Activated CD8-positive, alpha-beta memory T cell treated with anti-CD3 and anti-CD28 coated beads for 1 hour (primary cell): ENCODE measurements around the gene TTBK1.

Experiments used
- DNase-seq, 2 donors: peaks; one replicate each; pipeline ENCODE4 v3.0.0-alpha.2; 2020; ENCODE audit warnings: low read depth in 1 of 2; ENCODE audit errors: extremely low read depth in 1 of 2

Gene TTBK1

DNA sequence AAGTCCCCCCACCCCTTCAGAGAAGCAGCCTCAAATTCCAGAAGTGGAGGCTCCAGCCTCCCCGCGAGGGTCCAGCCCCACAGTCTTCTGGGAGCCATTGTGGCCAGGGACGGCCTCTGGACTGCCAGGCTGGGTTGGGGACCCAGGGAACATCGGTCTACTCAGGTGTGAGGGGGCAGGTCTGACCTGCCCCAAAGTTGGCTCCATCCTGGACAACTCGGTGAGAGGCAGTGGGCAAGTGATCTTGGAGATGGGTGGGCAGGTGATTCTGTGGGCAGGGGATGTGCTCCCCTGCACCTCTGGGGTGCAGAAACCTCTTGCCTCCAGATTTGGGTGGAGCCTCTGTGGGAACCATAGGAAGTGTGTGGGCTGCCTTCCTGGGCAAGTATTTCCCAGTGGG lies 42.6 kb downstream of the TTBK1 start:
- DNase-seq = no peak

- no peak for DNase-seq
Measured at GRCh38 chr6:43286456-43286979, 43.2 kb downstream of the TTBK1 start.

DNA sequence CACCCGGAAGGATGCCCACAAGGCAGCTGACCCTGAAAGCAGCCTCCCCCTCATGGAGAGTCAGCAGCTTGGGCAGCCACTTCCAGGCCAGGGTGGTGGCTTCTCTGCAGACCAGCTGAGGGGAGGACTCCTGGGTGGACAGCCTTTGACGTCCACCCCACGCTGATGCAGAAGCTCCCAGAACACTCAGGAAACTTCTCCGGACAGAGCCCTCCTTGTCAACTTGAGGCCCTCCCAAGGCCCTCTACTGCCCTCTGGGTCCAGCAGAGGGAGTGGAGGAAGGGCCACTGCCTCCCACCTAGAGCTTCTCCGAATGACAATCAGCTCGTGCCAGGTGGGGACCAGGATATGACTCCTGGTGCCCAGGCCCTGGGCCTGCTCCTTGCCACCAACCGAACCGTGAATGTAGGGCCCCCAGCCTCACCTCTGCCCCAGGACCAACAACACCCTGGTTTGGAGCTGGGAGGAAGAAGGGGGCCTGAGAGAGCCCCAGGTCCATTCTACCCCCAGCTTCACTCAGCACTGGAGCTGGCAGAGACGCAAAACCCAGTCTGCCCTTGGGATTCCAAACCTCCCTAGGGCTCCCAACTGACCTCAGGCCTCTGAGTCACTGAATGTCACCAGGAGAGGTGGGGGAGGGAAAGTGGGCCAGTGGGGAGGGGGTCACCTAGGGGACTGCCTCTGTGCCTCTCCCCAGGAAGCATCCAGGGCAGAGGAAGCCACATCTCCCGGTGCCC lies 43.9 kb downstream of the TTBK1 start:
- DNase-seq = no peak

DNA sequence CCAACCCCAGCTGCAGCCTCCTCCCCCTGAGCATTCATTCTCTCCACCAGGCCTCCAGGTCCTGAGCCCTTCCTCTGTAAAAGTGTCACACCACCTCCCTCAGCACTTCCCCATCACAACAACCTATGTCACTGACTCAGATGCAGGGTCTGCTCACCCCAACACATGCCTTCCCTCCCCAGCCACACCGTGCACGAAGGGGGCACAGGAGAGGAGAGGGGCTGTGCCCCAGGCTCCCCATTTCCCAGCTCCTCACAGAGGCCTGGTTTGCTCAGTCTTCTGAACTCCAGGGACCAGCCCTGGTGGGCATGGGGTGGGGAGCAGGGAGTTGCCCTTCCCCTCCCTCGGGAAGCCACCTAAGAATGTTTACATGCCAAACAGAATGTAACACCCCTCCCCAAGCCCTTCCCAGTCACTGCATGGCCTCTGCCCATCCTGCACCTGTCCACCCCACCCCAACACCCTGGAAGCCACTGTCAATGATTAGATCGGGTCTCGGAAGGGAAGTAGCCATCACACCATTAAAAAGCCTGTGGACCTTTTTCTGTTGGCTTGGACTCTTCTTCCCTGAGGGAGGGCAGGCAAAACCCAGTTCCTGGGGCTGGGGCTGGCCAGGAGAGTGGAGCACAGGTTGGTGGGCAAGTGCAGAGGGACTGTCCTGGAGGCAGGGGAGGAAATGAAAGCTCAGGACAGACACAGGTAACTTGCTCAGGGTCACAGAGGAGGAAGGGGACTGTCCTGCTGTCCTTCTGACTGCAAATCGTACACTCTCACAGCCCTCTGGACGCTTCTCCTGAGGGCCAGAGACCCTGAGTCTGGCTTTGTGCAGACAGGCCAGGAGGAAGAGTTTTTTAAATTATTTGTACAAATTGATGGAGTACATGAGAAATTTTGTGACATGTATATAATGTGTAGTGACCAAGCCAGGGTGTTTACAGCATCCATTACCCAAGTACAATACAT lies 44.7 kb downstream of the TTBK1 start:
- no peak for DNase-seq

DNA sequence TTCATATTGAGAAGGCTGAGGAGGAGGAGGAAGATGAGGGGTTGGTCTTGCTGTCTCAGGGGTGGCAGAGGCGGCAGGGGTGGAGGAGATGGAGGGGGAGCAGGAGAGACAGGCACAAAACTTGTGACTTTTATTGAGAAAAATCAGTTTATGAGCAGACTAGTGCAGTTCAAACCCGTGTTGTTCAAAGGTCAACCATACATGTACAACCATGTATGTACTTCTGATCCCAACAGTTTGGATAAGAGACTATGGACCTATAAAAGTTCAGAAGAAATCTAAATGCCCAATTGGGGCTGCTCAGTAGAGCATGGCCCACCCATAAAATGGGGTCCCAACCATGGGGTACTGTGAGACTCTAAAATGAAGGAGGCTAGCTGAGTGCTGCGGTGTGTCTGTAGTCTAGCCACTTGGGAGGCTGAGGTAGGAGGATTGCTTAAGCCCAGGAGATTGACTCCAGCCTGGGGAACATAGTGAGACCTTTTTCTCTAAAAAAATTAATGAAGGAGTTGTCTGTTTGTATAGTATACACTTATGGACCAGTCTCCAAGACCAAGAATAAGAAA lies 47.1 kb downstream of the TTBK1 start:
- no peak for DNase-seq

DNA sequence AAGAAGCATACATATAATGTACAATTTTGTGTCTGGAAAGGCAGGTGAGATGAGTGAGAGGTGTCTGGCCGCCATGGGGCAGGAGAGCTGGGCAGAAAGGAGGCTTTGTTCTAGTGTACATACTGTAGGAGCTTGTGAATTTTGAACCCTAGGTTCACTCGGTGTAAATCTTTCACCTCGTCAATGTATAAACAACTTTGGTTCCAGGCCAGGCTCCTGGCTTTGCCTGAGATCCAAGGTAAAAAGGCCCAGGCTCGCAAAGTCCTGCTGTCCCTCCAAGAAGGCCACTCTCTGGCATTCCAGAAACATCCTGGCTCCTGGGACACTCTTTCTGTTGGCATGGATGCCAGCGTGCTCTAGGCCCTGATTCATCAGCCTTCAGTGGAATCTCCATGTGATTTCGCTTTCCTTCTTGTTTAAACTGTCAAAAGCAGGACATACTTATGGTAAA lies 47.6 kb downstream of the TTBK1 start:
- no peak for DNase-seq

- no peak for DNase-seq
Measured at GRCh38 chr6:43291708-43292107, 48.4 kb downstream of the TTBK1 start.

GRCh38 chr6:43292341-43292740 lies 49.1 kb downstream of the TTBK1 start:
- no peak for DNase-seq

DNA sequence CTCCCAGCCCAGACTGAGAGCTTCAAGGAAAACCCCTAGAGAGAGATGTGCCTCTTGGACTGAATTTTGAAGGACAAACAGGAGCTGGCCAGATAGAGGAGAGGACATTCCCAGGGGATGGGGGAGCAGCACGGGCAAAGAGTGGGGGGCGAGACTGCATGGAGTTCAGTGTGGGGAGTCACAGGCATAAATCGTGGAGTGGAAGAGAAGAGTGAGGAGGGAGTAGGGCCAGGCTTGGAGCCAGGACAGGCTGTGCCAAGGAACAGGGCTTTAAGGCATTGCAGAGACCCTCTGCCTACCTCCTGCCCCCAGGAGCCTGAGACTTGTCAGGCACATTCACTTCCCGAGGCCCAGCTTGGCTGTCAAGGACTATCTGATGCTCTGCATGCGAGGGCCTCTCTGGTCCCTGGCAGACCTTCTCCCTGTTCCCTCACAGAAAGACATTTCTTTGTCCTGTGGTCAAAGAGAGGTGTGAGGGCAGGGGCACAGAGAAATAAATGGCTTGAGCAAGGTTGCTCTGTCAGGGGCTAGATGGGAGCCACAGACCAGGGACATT lies 49.6 kb downstream of the TTBK1 start:
- DNase-seq = no peak

DNA sequence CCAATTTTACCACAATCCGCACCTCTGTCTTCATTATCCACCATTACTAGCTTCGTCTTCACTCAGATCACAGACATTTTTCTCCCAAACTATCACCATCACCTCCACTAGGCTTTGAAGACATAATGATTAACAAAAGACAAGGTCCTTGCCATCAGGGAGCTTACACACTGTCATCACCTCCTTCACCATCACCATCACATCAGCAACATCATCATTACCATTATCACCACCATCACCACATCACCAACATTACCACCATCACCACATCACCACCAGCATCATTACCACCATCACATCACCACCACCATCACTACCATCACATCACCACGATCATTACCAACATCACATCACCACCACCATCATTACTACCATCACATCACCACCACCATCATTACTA lies 50.4 kb downstream of the TTBK1 start:
- no peak for DNase-seq

DNA sequence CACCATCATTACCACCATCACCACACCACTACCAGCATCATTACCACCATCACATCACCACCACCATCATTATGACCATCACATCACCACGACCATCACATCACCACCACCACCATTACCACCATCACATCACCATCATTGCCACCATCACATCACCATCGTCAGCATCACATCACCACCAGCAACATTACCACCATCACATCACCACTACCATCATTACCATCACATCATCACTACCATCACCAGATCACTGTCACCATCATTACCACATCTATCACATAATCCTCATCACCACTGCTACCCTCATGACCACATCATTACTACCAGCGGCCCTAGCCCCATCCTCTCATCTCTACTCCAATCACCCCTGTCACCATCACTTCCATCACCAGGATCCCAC lies 51.3 kb downstream of the TTBK1 start:
- DNase-seq = no peak

DNA sequence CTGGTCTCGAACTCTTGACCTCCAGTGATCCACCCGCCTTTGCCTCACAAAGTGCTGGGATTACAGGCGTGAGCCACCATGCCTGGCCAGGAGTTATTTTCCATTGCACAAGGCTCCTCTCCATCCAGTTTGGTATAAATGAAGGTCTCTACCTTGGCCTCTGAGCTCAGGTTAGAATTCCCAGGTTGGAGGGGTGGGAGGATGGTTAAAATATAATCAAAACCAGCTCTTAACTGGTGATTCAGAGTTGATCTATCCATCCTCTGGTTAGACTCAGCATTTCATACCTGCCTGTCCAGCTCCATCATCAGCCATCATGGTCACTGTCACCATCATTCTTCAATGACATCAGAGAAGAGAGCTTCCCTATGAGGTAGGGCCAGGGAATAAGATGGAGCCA lies 52.2 kb downstream of the TTBK1 start:
- DNase-seq = no peak

DNA sequence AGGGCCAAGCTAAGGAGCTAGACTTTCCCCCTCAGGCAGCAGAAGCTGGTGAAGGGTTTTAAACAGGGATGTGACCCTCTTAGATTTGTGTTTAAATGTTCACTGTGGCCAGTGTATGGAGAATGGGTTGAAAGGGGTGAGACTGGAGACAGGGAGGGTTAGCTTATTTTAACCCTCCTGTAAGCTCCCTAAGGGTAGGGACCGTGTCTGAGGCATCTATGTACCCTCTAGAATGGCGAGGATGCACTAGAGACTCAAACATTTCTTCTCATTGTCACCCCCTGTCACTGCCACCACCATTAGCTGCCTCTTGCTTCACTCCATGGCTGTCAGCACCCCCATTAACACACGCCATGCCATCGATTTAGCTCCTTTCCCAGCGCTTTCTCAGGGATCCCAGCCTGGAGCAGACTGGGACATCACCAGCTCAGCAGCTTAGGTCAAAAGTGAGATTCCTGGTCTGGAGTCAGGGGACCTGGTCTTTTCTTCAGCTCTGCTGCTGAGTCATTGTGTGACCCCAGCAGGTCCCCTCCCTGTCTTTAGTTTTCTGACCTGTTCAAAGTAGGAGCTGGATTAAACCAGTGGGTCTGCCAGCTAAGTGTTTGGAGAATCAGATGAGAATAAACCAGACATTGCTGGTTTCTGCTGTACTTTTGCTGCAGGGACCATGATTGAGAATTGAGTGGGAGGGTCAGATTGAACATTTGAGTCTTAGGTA lies 53.7 kb downstream of the TTBK1 start:
- no peak for DNase-seq

GRCh38 chr6:43297644-43298564 lies 54.6 kb downstream of the TTBK1 start, which contains the start of gene SLC22A7:
Gene SLC22A7 (plus strand): TSS chr6:43298260. CDS start chr6:43298359, 99 bp downstream.
- DNase-seq = no peak

DNA sequence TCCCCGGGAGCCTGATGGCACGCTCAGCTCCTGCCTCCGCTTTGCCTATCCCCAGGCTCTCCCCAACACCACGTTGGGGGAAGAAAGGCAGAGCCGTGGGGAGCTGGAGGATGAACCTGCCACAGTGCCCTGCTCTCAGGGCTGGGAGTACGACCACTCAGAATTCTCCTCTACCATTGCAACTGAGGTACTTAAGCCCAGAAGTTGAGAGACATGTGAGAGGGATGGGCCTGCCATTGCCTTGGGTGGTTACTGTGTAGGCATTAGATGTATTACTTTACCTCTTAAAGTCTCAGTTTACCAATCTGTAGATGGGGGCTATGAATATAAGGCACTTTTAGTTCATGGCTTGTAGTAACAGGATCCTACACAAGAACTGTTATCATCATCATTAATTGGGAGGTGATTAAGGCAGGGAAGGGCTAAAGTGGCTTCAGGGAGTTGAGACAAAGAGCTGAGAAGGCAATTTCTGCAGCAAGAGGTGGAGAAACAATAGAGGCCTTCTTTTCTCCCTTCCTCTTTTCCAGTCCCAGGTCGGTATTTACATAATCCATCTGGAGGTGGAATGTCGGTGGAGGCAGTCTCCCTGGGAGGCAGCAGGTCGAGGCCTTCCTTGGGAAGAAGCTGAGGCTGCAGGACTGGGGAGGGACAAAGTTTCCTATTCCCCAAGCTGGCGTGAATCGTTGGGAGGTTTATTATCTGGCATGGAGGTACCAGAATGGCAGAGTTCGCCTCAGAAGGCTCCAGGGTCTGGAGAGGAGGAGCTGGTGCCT lies 55.5 kb downstream of the TTBK1 start:
- DNase-seq = no peak

DNA sequence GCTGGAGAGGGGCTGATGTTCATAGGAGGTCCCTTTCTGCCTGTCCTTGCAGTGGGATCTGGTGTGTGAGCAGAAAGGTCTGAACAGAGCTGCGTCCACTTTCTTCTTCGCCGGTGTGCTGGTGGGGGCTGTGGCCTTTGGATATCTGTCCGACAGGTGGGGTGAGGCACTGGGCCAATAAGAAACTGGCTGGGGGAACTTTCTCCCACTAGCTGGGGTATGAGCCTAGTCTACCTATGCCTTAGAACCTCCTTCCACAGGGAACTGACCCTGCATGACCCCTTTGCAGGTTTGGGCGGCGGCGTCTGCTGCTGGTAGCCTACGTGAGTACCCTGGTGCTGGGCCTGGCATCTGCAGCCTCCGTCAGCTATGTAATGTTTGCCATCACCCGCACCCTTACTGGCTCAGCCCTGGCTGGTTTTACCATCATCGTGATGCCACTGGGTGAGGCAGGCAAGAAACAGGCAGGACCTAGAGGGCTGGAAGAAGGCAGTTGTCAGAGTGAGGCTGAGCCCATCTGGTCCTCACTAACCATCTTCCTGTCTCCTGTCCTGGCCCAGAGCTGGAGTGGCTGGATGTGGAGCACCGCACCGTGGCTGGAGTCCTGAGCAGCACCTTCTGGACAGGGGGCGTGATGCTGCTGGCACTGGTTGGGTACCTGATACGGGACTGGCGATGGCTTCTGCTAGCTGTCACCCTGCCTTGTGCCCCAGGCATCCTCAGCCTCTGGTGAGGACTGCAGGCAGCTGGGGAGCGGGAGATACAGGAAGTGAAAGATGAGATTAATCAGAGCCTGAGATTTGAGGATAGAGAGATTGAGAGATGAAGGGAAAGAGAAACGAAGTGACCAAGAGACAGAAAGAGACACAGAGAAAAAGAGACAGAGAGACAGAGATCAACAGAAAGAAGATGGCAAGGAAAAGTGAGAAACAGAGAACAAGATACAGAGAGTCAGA lies 56.3 kb downstream of the TTBK1 start:
- DNase-seq = no peak

DNA sequence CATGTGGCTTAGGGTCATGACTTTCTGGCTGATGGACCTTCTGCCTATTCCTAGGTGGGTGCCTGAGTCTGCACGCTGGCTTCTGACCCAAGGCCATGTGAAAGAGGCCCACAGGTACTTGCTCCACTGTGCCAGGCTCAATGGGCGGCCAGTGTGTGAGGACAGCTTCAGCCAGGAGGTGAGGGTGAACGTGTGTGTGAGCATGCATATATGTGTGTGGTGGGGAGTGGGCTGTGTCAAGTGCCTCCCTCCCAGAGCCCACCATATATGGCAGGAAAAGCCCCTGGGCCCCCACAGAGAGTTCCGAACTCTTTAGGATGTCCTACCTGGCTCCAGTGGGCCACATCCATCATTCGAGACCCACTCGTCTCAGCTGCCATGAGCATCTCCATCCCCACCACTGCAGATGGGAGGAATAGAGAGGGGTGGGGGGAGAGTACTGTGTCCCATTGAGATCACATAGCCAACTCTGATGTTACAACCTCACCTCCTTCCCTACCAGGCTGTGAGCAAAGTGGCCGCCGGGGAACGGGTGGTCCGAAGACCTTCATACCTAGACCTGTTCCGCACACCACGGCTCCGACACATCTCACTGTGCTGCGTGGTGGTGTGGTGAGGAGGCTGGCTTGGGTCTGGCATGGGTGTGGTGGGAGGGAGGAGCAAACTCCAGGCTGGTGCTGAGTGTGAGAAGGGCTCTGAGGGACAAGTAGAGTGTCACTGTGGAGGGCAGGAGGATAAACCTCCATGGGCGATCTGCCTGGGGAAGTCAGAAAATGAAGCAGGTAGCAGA lies 58.0 kb downstream of the TTBK1 start:
- no peak for DNase-seq
